ENCODE measurements around the gene CDH4. TPM values are rescaled to one million over a fixed set of nuclear protein-coding genes. Genes with fewer than 3 reads are reported as not detected.
A peak's percentile ranks its signal among the peaks of the same experiment; 100 is the strongest.

CDH4 gene
- total RNA-seq, 1 experiment from 2014 or later, result not detected

- H3K36me3 Mint-ChIP-seq (ENCODE audit: insufficient read depth, unreplicated experiment), result no peaks in the 10 kb centered on the region
- Histone ChIP-seq H3K9me3 (no peaks in the 10 kb centered on the region), H3K4me1 (no peaks in the 10 kb centered on the region), H3K4me3 (ENCODE audit: low read depth, low read length) (no peak overlapping the region), H3K27me3 (replicated peaks; ENCODE audit: control insufficient read depth, insufficient read depth, low read length) (peaks cover 5% of the 10 kb centered on the region), H3K36me3 (ENCODE audit: control insufficient read depth, insufficient read depth, low read length) (no peaks in the 10 kb centered on the region)
- H3K4me1 Mint-ChIP-seq (ENCODE audit: low read depth, unreplicated experiment), result no peaks in the 10 kb centered on the region
- no peak for DNase-seq
- ChIA-PET POLR2A (no interaction called here), CTCF (no interaction called here)
- H3K9me3 Mint-ChIP-seq (ENCODE audit: unreplicated experiment), result no peaks in the 10 kb centered on the region
- H3K27me3 Mint-ChIP-seq (ENCODE audit: insufficient read depth, unreplicated experiment), result peaks cover 45% of the 10 kb centered on the region
- H3K27ac Mint-ChIP-seq (ENCODE audit: unreplicated experiment), result no peak overlapping the region
- intact Hi-C loops (cut with micrococcal nuclease; ENCODE audit: unreplicated experiment), result no loop called here
- BruUV-seq (replicated peaks), result no TSS peak
- no peak overlapping the region for H3K4me3 Mint-ChIP-seq (ENCODE audit: unreplicated experiment)
- no peak for TF ChIP-seq CTCF (IDR thresholded peaks at IDR 0.05; ENCODE audit: insufficient read depth in 1 of 2, low read depth in 1 of 2, low read length in 1 of 2, severe bottlenecking in 1 of 2, unreplicated experiment in 1 of 2)
These were observed 508.7 kb downstream of the CDH4 start for GRCh38 chr20:61760731-61761130.

GRCh38 chr20:61761453-61762166 lies 509.5 kb downstream of the CDH4 start:
- H3K27me3 ChIP-seq (replicated peaks; ENCODE audit: control insufficient read depth, insufficient read depth, low read length), result peaks cover 5% of the 10 kb centered on the region

GRCh38 chr20:61762167-61762710 lies 510.2 kb downstream of the CDH4 start:
- peak in 1 of 2 experiments; percentile 26 for DNase-seq
- H3K27me3 ChIP-seq (replicated peaks; ENCODE audit: control insufficient read depth, insufficient read depth, low read length), result peaks cover 5% of the 10 kb centered on the region
- H3K27me3 Mint-ChIP-seq (ENCODE audit: insufficient read depth, unreplicated experiment), result peaks cover 50% of the 10 kb centered on the region
- POLR2A ChIA-PET, result no interaction called here
- H3K4me1 Mint-ChIP-seq (ENCODE audit: low read depth, unreplicated experiment), result no peaks in the 10 kb centered on the region
- no TSS peak for BruUV-seq (replicated peaks)
- H3K9me3 ChIP-seq, result no peaks in the 10 kb centered on the region
- CTCF ChIA-PET, result no interaction called here
- H3K4me3 ChIP-seq (ENCODE audit: low read depth, low read length), result no peak overlapping the region
- TF ChIP-seq CTCF (IDR thresholded peaks at IDR 0.05; ENCODE audit: insufficient read depth in 1 of 2, low read depth in 1 of 2, low read length in 1 of 2, severe bottlenecking in 1 of 2, unreplicated experiment in 1 of 2), result no peak
- no peaks in the 10 kb centered on the region for H3K36me3 ChIP-seq (ENCODE audit: control insufficient read depth, insufficient read depth, low read length)
- no peaks in the 10 kb centered on the region for H3K4me1 ChIP-seq
- no peaks in the 10 kb centered on the region for H3K36me3 Mint-ChIP-seq (ENCODE audit: insufficient read depth, unreplicated experiment)
- H3K9me3 Mint-ChIP-seq (ENCODE audit: unreplicated experiment), result no peaks in the 10 kb centered on the region
- no peak overlapping the region for H3K4me3 Mint-ChIP-seq (ENCODE audit: unreplicated experiment)
- H3K27ac Mint-ChIP-seq (ENCODE audit: unreplicated experiment), result no peak overlapping the region
- intact Hi-C loops (cut with micrococcal nuclease; ENCODE audit: unreplicated experiment), result no loop called here

More at GRCh38 chr20:61761453-61762166, 509.5 kb downstream of the CDH4 start:
- intact Hi-C loops (cut with micrococcal nuclease; ENCODE audit: unreplicated experiment), result no loop called here
- Histone ChIP-seq H3K36me3 (ENCODE audit: control insufficient read depth, insufficient read depth, low read length) (no peaks in the 10 kb centered on the region), H3K4me3 (ENCODE audit: low read depth, low read length) (no peak overlapping the region), H3K4me1 (no peaks in the 10 kb centered on the region), H3K9me3 (no peaks in the 10 kb centered on the region)
- H3K9me3 Mint-ChIP-seq (ENCODE audit: unreplicated experiment), result no peaks in the 10 kb centered on the region
- ChIA-PET CTCF (no interaction called here), POLR2A (no interaction called here)
- peak in 1 of 2 experiments; percentile 36 for DNase-seq
- TF ChIP-seq CTCF (IDR thresholded peaks at IDR 0.05; ENCODE audit: insufficient read depth in 1 of 2, low read depth in 1 of 2, low read length in 1 of 2, severe bottlenecking in 1 of 2, unreplicated experiment in 1 of 2), result no peak
- no peak overlapping the region for H3K4me3 Mint-ChIP-seq (ENCODE audit: unreplicated experiment)
- no peaks in the 10 kb centered on the region for H3K36me3 Mint-ChIP-seq (ENCODE audit: insufficient read depth, unreplicated experiment)
- H3K27me3 Mint-ChIP-seq (ENCODE audit: insufficient read depth, unreplicated experiment), result peaks cover 47% of the 10 kb centered on the region
- no TSS peak for BruUV-seq (replicated peaks)
- no peaks in the 10 kb centered on the region for H3K4me1 Mint-ChIP-seq (ENCODE audit: low read depth, unreplicated experiment)
- H3K27ac Mint-ChIP-seq (ENCODE audit: unreplicated experiment), result no peak overlapping the region
